ENCODE data around the gene FAM120A. TPM values are rescaled to one million over a fixed set of nuclear protein-coding genes. Genes with fewer than 3 reads are reported as not detected.
A peak's percentile ranks its signal among the peaks of the same experiment; 100 is the strongest.

The FAM120A gene
- total and polyA plus RNA-seq, 9 of the 15 experiments (the other 6 are each of a cell fraction or from before 2014, with no cell fraction given), result 8.7 to 71.0 (median 42.2) TPM

DNA sequence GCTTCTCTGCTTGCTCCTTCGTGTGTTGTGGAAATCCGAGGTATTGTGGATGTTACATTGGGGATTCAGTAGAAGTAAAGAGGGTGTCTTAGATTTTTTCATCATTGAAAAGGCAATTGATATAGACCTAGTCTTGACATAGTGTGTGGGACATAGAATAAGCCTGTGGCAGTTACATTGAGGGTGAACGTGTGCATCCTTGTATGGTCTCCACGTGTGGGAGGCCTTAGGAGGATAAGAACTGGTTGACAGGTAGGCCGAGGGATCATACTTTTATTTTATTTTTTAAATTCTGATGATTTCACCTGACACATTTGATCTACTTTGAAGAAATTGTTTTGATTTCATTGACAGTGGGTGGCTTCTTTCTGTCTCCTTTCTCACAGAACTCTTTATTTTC lies 18.9 kb downstream of the FAM120A start:
- Histone ChIP-seq H3K4me1 (replicated peaks in 1 of 2; ENCODE audit: control insufficient read depth in 2 of 2, insufficient read depth in 2 of 2, low read length in 2 of 2) (peaks cover 8 to 14% of the 10 kb centered on the region in 2 experiments; a peak in 4 of 5 replicates), H3K4me3 (no peak overlapping the region), H3K9me3 (replicated peaks; ENCODE audit: control insufficient read depth, insufficient read depth, low read depth, low read length) (no peaks in the 10 kb centered on the region), H3K36me3 (ENCODE audit: control insufficient read depth, insufficient read depth, low read length) (peaks cover 46% of the 10 kb centered on the region), H3K79me2 (ENCODE audit: control insufficient read depth, insufficient read depth, low read length) (peaks cover 88% of the 10 kb centered on the region), H3K9me1 (ENCODE audit: control insufficient read depth, insufficient read depth, low read length) (peaks cover 3% of the 10 kb centered on the region), H4K20me1 (replicated peaks; ENCODE audit: control insufficient read depth, insufficient read depth, low read length) (peaks cover 11% of the 10 kb centered on the region), H3K27me3 (ENCODE audit: control insufficient read depth in 2 of 2, insufficient read depth in 2 of 2, low read length in 2 of 2) (no peaks in the 10 kb centered on the region), H3K4me2 (ENCODE audit: insufficient read depth, low read length) (no peak overlapping the region), H3K27ac (ENCODE audit: extremely low read depth, low read depth, low read length) (no peak overlapping the region), H2AFZ (ENCODE audit: low read depth, low read length) (no peak overlapping the region), H3K9ac (ENCODE audit: insufficient read depth in 1 of 2, low read depth in 2 of 2, low read length in 2 of 2) (no peak overlapping the region)
- TF ChIP-seq MCM5 (IDR thresholded peaks at IDR 0.05; ENCODE audit: low read depth), result no peak
- no peak for TF ChIP-seq ETV5 (CRISPR knock-in tag; IDR thresholded peaks at IDR 0.05; ENCODE audit: low read depth)
- no peak for TF ChIP-seq EHMT2 (IDR thresholded peaks at IDR 0.05)
- no peak for TF ChIP-seq PTBP1 (IDR thresholded peaks at IDR 0.05; ENCODE audit: low read depth, low read length)
- TF ChIP-seq SMAD1 (IDR thresholded peaks at IDR 0.05; ENCODE audit: low read depth, low read length, partially characterized antibody), result no peak
- TF ChIP-seq, protein P1, sequence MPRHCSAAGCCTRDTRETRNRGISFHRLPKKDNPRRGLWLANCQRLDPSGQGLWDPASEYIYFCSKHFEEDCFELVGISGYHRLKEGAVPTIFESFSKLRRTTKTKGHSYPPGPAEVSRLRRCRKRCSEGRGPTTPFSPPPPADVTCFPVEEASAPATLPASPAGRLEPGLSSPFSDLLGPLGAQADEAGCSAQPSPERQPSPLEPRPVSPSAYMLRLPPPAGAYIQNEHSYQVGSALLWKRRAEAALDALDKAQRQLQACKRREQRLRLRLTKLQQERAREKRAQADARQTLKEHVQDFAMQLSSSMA (CRISPR knock-in tag; IDR thresholded peaks at IDR 0.05), result no peak
- no peak for TF ChIP-seq HNRNPLL (IDR thresholded peaks at IDR 0.05; ENCODE audit: low read depth, low read length, poor library complexity, severe bottlenecking)
- TF ChIP-seq POLR2A (conservative IDR thresholded peaks at IDR 0.05), result no peak
- TF ChIP-seq, protein P2, sequence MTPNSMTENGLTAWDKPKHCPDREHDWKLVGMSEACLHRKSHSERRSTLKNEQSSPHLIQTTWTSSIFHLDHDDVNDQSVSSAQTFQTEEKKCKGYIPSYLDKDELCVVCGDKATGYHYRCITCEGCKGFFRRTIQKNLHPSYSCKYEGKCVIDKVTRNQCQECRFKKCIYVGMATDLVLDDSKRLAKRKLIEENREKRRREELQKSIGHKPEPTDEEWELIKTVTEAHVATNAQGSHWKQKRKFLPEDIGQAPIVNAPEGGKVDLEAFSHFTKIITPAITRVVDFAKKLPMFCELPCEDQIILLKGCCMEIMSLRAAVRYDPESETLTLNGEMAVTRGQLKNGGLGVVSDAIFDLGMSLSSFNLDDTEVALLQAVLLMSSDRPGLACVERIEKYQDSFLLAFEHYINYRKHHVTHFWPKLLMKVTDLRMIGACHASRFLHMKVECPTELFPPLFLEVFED (CRISPR knock-in tag; conservative IDR thresholded peaks at IDR 0.05), result no peak
- no peak for TF ChIP-seq ZNF384 (IDR thresholded peaks at IDR 0.05; ENCODE audit: low read depth, low read length)
- TF ChIP-seq NONO (IDR thresholded peaks at IDR 0.05; ENCODE audit: low read depth in 2 of 2, low read length in 1 of 2), result no peak
- no peak for TF ChIP-seq SPI1 (IDR thresholded peaks at IDR 0.05; ENCODE audit: borderline replicate concordance, low read depth, low read length)
- TF ChIP-seq DMBX1 (CRISPR knock-in tag; IDR thresholded peaks at IDR 0.05; ENCODE audit: borderline replicate concordance), result no peak
- TF ChIP-seq TEAD1 (CRISPR knock-in tag; IDR thresholded peaks at IDR 0.05), result no peak
- no peak for TF ChIP-seq TRIM28 (IDR thresholded peaks at IDR 0.05)
- TF ChIP-seq NR2F6 (CRISPR knock-in tag; IDR thresholded peaks at IDR 0.05), result no peak
- ChIA-PET POLR2A (interaction anchor here (0.7 to 1.1 kb wide), 2 partner anchors 17 to 30 kb away, joined by 3 read pairs; partner anchors contain the start of gene FAM120AOS), CTCF (ENCODE audit: low intra/inter-chr PET ratio) (no interaction called here)
- ATAC-seq (no peak), DNase-seq (ENCODE audit: extremely low read depth in 1 of 4, low spot score in 3 of 4) (no peak), FAIRE-seq (peak; percentile 44)
- in situ Hi-C loops (cut with MboI), result no loop called here
- WGBS (ENCODE audit: insufficient coverage, low coverage, missing lambda C conversion rate), result 91% methylated on average over 5 of the region's 5 CpGs
- intact Hi-C loops (cut with micrococcal nuclease), result no loop called here
- BruUV-seq (replicated peaks), result no TSS peak
